Osteoblast (primary cell): ENCODE data around the gene ATP5PO. TPM values are rescaled to one million over a fixed set of nuclear protein-coding genes. Genes with fewer than 3 reads are reported as not detected.
A peak's percentile ranks its signal among the peaks of the same experiment; 100 is the strongest.
"Not testable (repeated sequence)": the region's sequence is repeated elsewhere in the genome, so short reads cannot be mapped to it uniquely, and the experiment has no call there.

Source experiments
- DNase-seq: peaks from one replicate; pipeline ENCODE4 v3.0.0; 2011; ENCODE audit warnings: low spot score, mixed read lengths; ENCODE audit not compliant: insufficient read length; ENCODE audit errors: missing footprints
- H2AFZ ChIP-seq: 2 replicates; pipeline ENCODE4 v1.6.0; 2011; ENCODE audit warnings: mild to moderate bottlenecking, low read length
- H3K27ac ChIP-seq: 2 replicates; pipeline ENCODE4 v1.5.1; 2011; ENCODE audit warnings: mild to moderate bottlenecking, low read depth, low read length, moderate library complexity
- H3K27me3 ChIP-seq: 2 replicates; pipeline ENCODE4 v1.6.0; 2012; ENCODE audit warnings: mild to moderate bottlenecking, control low read depth, inconsistent platforms, low read length, moderate library complexity; ENCODE audit not compliant: insufficient read depth
- H3K36me3 ChIP-seq: 2 replicates; pipeline ENCODE4 v1.5.1; 2011; ENCODE audit warnings: mild to moderate bottlenecking, low read length, control low read depth, moderate library complexity; ENCODE audit not compliant: insufficient read depth
- H3K4me1 ChIP-seq: 2 replicates; pipeline ENCODE4 v1.5.1; 2011; ENCODE audit warnings: mild to moderate bottlenecking, low read length, control low read depth, moderate library complexity; ENCODE audit not compliant: insufficient read depth
- H3K4me2 ChIP-seq: 2 replicates; pipeline ENCODE4 v1.6.0; 2011; ENCODE audit warnings: mild to moderate bottlenecking, low read length; ENCODE audit not compliant: insufficient read depth
- H3K4me3 ChIP-seq: fragments of 200-600 bp; sonication (generic); 3 replicates; pipeline ENCODE4 v1.5.1; 2012; ENCODE audit warnings: mild to moderate bottlenecking, low read length, inconsistent platforms; ENCODE audit not compliant: insufficient read depth
- H3K79me2 ChIP-seq: 2 replicates; pipeline ENCODE4 v1.6.0; 2012; ENCODE audit warnings: mild to moderate bottlenecking, low read length, control low read depth, inconsistent platforms; ENCODE audit not compliant: insufficient read depth
- H3K9me3 ChIP-seq: 2 replicates; pipeline ENCODE4 v1.5.1; 2011; ENCODE audit warnings: low read depth, low read length, control low read depth
- H4K20me1 ChIP-seq: 2 replicates; pipeline ENCODE4 v1.6.0; 2012; ENCODE audit warnings: mild to moderate bottlenecking, low read length, control low read depth; ENCODE audit not compliant: insufficient read depth
- total RNA-seq: library from RNA; depleted of rRNA; stranded (reverse); fragments of >200 nt; gene quantifications from 2 replicates; pipeline ENCODE4 v1.2.3, GENCODE V29; 2012
- TF ChIP-seq, protein P1 (sequence below): IDR thresholded peaks from 2 replicates; pipeline ENCODE4 v1.5.1; 2011; ENCODE audit warnings: mild to moderate bottlenecking, low read depth, low read length, moderate library complexity; ENCODE audit errors: extremely low read depth

ATP5PO gene
- total RNA-seq, 1 donor: 115 TPM

DNA sequence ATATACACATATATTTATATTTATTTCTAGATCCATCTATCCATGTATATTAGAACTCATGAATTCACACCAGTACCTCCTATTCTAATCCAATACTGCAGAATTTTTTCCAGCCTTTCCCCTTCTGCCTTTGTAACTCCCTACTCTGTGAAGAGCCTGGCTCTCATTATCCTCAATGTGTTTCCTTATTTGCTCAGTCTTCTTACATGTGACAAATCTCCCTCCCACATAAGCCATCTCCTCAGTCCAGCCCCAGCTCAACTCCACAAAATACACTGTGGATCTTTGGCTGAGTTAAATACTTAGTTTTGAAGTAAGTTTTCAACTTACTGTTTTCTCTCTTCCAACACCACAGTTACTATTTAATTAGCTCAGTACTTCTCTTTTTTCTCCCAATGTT is 45.7 kb downstream of the ATP5PO start:
- H4K20me1 ChIP-seq: no peaks in the 10 kb centered on the region

DNA sequence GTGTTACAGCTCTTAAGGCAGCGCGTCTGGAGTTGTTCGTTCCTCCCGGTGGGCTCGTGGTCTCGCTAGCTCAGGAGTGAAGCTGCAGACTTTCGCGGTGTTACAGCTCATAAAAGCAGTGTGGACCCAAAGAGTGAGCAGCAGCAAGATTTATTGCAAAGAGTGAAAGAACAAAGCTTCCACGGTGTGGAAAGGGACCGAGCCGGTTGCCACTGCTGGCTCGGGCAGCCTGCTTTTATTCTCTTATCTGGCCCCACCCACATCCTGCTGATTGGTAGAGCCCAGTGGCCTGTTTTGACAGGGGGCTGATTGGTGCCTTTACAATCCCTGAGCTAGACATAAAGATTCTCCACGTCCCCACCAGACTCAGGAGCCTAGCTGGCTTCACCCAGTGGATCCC is 47.7 kb downstream of the ATP5PO start:
- not testable (repeated sequence) for H3K4me3 ChIP-seq, H2AFZ ChIP-seq, H4K20me1 ChIP-seq, H3K79me2 ChIP-seq, H3K27ac ChIP-seq, H3K4me1 ChIP-seq, H3K27me3 ChIP-seq, H3K36me3 ChIP-seq, H3K9me3 ChIP-seq, H3K4me2 ChIP-seq, DNase-seq

More for the DNA sequence above, 45.7 kb downstream of the ATP5PO start:
- DNase-seq: no peak
- H3K36me3 ChIP-seq: no peaks in the 10 kb centered on the region
- peaks cover 3% of the 10 kb centered on the region for H3K27me3 ChIP-seq
- no peak overlapping the region for H2AFZ ChIP-seq
- no peaks in the 10 kb centered on the region for H3K4me1 ChIP-seq
- no peak overlapping the region for H3K4me2 ChIP-seq
- no peak overlapping the region for H3K4me3 ChIP-seq
- H3K27ac ChIP-seq: no peak overlapping the region
- TF ChIP-seq, protein P1, sequence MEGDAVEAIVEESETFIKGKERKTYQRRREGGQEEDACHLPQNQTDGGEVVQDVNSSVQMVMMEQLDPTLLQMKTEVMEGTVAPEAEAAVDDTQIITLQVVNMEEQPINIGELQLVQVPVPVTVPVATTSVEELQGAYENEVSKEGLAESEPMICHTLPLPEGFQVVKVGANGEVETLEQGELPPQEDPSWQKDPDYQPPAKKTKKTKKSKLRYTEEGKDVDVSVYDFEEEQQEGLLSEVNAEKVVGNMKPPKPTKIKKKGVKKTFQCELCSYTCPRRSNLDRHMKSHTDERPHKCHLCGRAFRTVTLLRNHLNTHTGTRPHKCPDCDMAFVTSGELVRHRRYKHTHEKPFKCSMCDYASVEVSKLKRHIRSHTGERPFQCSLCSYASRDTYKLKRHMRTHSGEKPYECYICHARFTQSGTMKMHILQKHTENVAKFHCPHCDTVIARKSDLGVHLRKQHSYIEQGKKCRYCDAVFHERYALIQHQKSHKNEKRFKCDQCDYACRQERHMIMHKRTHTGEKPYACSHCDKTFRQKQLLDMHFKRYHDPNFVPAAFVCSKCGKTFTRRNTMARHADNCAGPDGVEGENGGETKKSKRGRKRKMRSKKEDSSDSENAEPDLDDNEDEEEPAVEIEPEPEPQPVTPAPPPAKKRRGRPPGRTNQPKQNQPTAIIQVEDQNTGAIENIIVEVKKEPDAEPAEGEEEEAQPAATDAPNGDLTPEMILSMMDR: no peak
- no peaks in the 10 kb centered on the region for H3K9me3 ChIP-seq
- no peaks in the 10 kb centered on the region for H3K79me2 ChIP-seq

DNA sequence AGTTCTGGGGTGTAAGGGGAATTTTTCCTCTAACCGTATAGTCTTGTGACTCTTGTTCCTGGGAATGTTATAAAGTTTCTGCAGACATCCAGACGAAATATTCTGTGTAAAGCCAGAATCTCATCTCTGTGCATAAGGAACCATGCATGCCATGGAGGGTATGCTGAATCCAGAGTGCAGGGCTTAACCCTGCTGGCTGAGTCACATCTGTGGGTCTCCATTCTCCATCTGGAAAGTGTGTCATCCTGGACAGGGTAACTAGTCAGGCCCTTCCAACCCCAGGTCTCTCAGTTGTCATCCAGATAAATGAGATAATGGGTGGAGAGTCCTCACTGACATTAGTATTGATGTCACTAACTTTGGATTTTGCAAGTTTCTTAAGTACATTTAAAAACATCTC is 48.8 kb downstream of the ATP5PO start:
- DNase-seq: peak; percentile 92
- H2AFZ ChIP-seq: no peak overlapping the region
- H3K27me3 ChIP-seq: peaks cover 7% of the 10 kb centered on the region
- H3K4me2 ChIP-seq: no peak overlapping the region
- TF ChIP-seq, protein P1: no peak
- no peaks in the 10 kb centered on the region for H3K9me3 ChIP-seq
- H3K27ac ChIP-seq: no peak overlapping the region
- no peaks in the 10 kb centered on the region for H3K4me1 ChIP-seq
- H3K4me3 ChIP-seq: no peak overlapping the region
- H3K36me3 ChIP-seq: no peaks in the 10 kb centered on the region
- no peaks in the 10 kb centered on the region for H4K20me1 ChIP-seq
- no peaks in the 10 kb centered on the region for H3K79me2 ChIP-seq

DNA sequence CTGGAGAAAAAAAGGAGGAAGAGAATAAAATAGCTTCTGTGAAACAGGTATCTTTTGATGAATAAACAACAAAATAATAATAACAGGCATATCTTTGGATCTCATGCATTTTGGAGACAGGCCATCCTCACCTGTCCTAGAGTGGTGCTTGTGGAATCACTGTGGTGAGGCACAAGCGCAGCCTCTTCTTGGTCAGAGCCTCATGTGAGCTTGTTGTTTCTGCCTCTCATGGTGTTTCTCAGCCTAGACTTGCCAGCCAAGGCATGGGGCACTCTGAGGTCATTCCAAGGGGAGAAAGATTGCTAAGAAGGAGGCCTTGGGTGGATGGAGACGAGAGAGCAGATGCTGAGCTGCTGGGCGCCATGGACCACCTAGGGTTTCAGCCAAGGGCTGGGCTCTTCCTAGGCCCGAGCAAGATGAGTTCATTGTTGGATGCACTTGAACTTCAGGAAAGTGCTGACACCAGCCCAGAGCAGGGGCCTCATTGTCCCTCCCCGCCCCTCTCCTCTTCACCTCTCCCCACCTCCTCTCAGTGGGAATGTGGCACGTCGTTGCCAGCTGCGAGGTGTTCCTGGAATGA is 49.5 kb downstream of the ATP5PO start:
- Histone ChIP-seq H3K79me2 (no peaks in the 10 kb centered on the region), H3K9me3 (no peaks in the 10 kb centered on the region), H3K36me3 (no peaks in the 10 kb centered on the region), H2AFZ (no peak overlapping the region), H3K4me3 (no peak overlapping the region), H4K20me1 (no peaks in the 10 kb centered on the region), H3K27me3 (peaks cover 7% of the 10 kb centered on the region), H3K4me1 (no peaks in the 10 kb centered on the region), H3K4me2 (no peak overlapping the region), H3K27ac (no peak overlapping the region)
- TF ChIP-seq, protein P1: no peak
- no peak for DNase-seq
